HEK293 (cell line): ENCODE results near the gene ACAP2.

Experiments used
- GLI2 ChIP-seq: fragments of 450-650 bp; formaldehyde crosslinking; IDR thresholded peaks from 2 replicates; pipeline ENCODE4; 2017; ENCODE audit warnings: missing biosample characterization, missing genetic modification characterization, low read depth, borderline replicate concordance
- MYNN ChIP-seq: fragments of 450-650 bp; formaldehyde crosslinking; IDR thresholded peaks from 2 replicates; pipeline ENCODE4 v1.5.1; 2016; ENCODE audit warnings: missing biosample characterization, missing genetic modification characterization, borderline replicate concordance
- OVOL3 ChIP-seq: fragments of 450-650 bp; formaldehyde crosslinking; IDR thresholded peaks from 2 replicates; pipeline ENCODE4 v1.5.1; 2016; ENCODE audit warnings: missing biosample characterization, missing genetic modification characterization
- ZBTB8A ChIP-seq: fragments of 450-650 bp; formaldehyde crosslinking; IDR thresholded peaks from 2 replicates; pipeline ENCODE4 v1.5.1; 2016; ENCODE audit warnings: missing biosample characterization, missing genetic modification characterization
- ZFP37 ChIP-seq: fragments of 450-650 bp; formaldehyde crosslinking; IDR thresholded peaks from 2 replicates; pipeline ENCODE4 v1.5.1; 2016; ENCODE audit warnings: missing biosample characterization, missing genetic modification characterization
- ZNF140 ChIP-seq: fragments of 450-650 bp; formaldehyde crosslinking; IDR thresholded peaks from 2 replicates; pipeline ENCODE4 v1.5.1; 2016; ENCODE audit warnings: missing biosample characterization, missing genetic modification characterization
- ZNF202 ChIP-seq: fragments of 450-650 bp; formaldehyde crosslinking; IDR thresholded peaks from 2 replicates; pipeline ENCODE4 v1.5.1; 2016; ENCODE audit warnings: missing biosample characterization, missing genetic modification characterization, borderline replicate concordance
- ZNF223 ChIP-seq: fragments of 450-650 bp; formaldehyde crosslinking; IDR thresholded peaks from 2 replicates; pipeline ENCODE4 v1.5.1; 2016; ENCODE audit warnings: missing biosample characterization, missing genetic modification characterization
- ZNF341 ChIP-seq: fragments of 450-650 bp; formaldehyde crosslinking; IDR thresholded peaks from 2 replicates; pipeline ENCODE4; 2016; ENCODE audit warnings: low read depth, missing biosample characterization, missing genetic modification characterization
- ZNF394 ChIP-seq: fragments of 450-650 bp; formaldehyde crosslinking; IDR thresholded peaks from 2 replicates; pipeline ENCODE4 v1.5.1; 2016; ENCODE audit warnings: missing biosample characterization, missing genetic modification characterization, mild to moderate bottlenecking, moderate library complexity, borderline replicate concordance
- ZNF426 ChIP-seq: fragments of 450-650 bp; formaldehyde crosslinking; IDR thresholded peaks from 2 replicates; pipeline ENCODE4 v1.5.1; 2017; ENCODE audit warnings: missing biosample characterization, missing genetic modification characterization, mild to moderate bottlenecking, inconsistent platforms, moderate library complexity
- ZNF433 ChIP-seq: fragments of 450-650 bp; formaldehyde crosslinking; IDR thresholded peaks from 2 replicates; pipeline ENCODE4 v1.5.1; 2016; ENCODE audit warnings: missing biosample characterization, missing genetic modification characterization, low read depth
- ZNF501 ChIP-seq: fragments of 450-650 bp; formaldehyde crosslinking; IDR thresholded peaks from 2 replicates; pipeline ENCODE4 v1.5.1; 2016; ENCODE audit warnings: missing biosample characterization, missing genetic modification characterization
- ZNF510 ChIP-seq: fragments of 450-650 bp; formaldehyde crosslinking; IDR thresholded peaks from 2 replicates; pipeline ENCODE4 v1.5.1; 2018; ENCODE audit warnings: mild to moderate bottlenecking, missing genetic modification characterization, missing biosample characterization; ENCODE audit not compliant: insufficient replicate concordance
- ZNF558 ChIP-seq: fragments of 450-650 bp; formaldehyde crosslinking; IDR thresholded peaks from 2 replicates; pipeline ENCODE4 v1.5.1; 2016; ENCODE audit warnings: missing biosample characterization, missing genetic modification characterization
- ZNF623 ChIP-seq: fragments of 450-650 bp; formaldehyde crosslinking; IDR thresholded peaks from 2 replicates; pipeline ENCODE4 v1.5.1; 2016; ENCODE audit warnings: missing biosample characterization, missing genetic modification characterization
- ZXDB ChIP-seq: fragments of 450-650 bp; formaldehyde crosslinking; IDR thresholded peaks from 2 replicates; pipeline ENCODE4 v1.5.1; 2016; ENCODE audit warnings: missing biosample characterization, missing genetic modification characterization
- TF ChIP-seq, protein P1 (sequence below): fragments of 450-650 bp; formaldehyde crosslinking; conservative IDR thresholded peaks from 2 replicates; pipeline ENCODE4 v1.5.1; 2016; ENCODE audit warnings: low read depth, missing biosample characterization, missing genetic modification characterization
- TF ChIP-seq, protein P2 (sequence below): fragments of 450-650 bp; formaldehyde crosslinking; IDR thresholded peaks from 2 replicates; pipeline ENCODE4 v1.5.1; 2016; ENCODE audit warnings: missing biosample characterization, missing genetic modification characterization
- TF ChIP-seq, protein P3 (sequence below): fragments of 450-650 bp; formaldehyde crosslinking; IDR thresholded peaks from 2 replicates; pipeline ENCODE4 v1.5.1; 2016; ENCODE audit warnings: missing biosample characterization, missing genetic modification characterization, borderline replicate concordance
- TF ChIP-seq, protein P4 (sequence below): fragments of 450-650 bp; formaldehyde crosslinking; IDR thresholded peaks from 2 replicates; pipeline ENCODE4 v1.5.1; 2016; ENCODE audit warnings: missing biosample characterization, missing genetic modification characterization
- TF ChIP-seq, protein P5 (sequence below): fragments of 450-650 bp; formaldehyde crosslinking; conservative IDR thresholded peaks from 2 replicates; pipeline ENCODE4 v1.5.1; 2016; ENCODE audit warnings: low read depth, missing biosample characterization, missing genetic modification characterization
- TF ChIP-seq, protein P6 (sequence below): fragments of 450-650 bp; formaldehyde crosslinking; IDR thresholded peaks from 2 replicates; pipeline ENCODE4 v1.5.1; 2016; ENCODE audit warnings: missing biosample characterization, missing genetic modification characterization

ACAP2 gene

DNA sequence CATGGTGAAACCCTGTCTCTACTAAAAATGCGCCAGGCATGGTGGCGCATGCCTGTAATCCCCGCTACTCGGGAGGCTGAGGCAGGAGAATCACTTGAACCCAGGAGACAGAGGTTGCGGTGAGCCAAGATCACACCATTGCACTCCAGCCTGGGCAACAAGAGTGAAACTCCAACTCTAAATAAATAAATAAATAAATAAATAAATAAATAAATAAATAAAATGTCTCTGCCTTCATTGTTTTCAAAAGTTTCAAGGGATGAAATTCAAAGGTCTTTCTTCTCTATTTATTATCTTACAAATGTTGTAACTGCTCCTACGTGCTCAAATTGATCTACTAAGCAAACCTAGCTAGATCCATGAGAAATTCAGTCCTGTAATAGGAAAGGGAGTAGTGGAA is 44.4 kb downstream of the ACAP2 start (continued):
- TF ChIP-seq, protein P1, sequence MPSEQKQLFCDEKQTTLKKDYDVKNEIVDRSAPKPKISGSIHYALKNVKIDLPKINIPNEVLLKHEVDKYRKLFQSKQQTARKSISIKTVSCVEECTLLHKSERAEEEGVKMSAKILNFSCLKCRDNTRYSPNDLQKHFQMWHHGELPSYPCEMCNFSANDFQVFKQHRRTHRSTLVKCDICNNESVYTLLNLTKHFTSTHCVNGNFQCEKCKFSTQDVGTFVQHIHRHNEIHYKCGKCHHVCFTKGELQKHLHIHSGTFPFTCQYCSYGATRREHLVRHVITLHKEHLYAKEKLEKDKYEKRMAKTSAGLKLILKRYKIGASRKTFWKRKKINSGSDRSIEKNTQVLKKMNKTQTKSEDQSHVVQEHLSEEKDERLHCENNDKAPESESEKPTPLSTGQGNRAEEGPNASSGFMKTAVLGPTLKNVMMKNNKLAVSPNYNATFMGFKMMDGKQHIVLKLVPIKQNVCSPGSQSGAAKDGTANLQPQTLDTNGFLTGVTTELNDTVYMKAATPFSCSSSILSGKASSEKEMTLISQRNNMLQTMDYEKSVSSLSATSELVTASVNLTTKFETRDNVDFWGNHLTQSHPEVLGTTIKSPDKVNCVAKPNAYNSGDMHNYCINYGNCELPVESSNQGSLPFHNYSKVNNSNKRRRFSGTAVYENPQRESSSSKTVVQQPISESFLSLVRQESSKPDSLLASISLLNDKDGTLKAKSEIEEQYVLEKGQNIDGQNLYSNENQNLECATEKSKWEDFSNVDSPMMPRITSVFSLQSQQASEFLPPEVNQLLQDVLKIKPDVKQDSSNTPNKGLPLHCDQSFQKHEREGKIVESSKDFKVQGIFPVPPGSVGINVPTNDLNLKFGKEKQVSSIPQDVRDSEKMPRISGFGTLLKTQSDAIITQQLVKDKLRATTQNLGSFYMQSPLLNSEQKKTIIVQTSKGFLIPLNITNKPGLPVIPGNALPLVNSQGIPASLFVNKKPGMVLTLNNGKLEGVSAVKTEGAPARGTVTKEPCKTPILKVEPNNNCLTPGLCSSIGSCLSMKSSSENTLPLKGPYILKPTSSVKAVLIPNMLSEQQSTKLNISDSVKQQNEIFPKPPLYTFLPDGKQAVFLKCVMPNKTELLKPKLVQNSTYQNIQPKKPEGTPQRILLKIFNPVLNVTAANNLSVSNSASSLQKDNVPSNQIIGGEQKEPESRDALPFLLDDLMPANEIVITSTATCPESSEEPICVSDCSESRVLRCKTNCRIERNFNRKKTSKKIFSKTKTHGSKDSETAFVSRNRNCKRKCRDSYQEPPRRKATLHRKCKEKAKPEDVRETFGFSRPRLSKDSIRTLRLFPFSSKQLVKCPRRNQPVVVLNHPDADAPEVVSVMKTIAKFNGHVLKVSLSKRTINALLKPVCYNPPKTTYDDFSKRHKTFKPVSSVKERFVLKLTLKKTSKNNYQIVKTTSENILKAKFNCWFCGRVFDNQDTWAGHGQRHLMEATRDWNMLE (tag by site-specific recombination): peak; percentile 90
- peak; percentile 35 for TF ChIP-seq ZNF510 (tag by site-specific recombination)
- peak; percentile 95 for TF ChIP-seq ZNF394 (tag by site-specific recombination)
- peak; percentile 56; the same call in 1 of the 2 replicates for TF ChIP-seq GLI2 (tag by site-specific recombination)
- TF ChIP-seq ZNF140 (tag by site-specific recombination): peak; percentile 63; the same call in 1 of the 2 replicates
- peak; percentile 91 for TF ChIP-seq ZNF426
- TF ChIP-seq ZNF623 (tag by site-specific recombination): peak; percentile 70
- TF ChIP-seq ZXDB (tag by site-specific recombination): peak; percentile 67; the same call in 1 of the 2 replicates
- TF ChIP-seq ZNF202 (tag by site-specific recombination): peak; percentile 96; the same call in 1 of the 2 replicates
- peak; percentile 82 for TF ChIP-seq ZNF433 (tag by site-specific recombination)
- peak; percentile 56; the same call in 1 of the 2 replicates for TF ChIP-seq MYNN (tag by site-specific recombination)
- 0 out of 2 replicates have a peak, but pooled peaks have one; percentile 25 for TF ChIP-seq OVOL3
- TF ChIP-seq, protein P2, sequence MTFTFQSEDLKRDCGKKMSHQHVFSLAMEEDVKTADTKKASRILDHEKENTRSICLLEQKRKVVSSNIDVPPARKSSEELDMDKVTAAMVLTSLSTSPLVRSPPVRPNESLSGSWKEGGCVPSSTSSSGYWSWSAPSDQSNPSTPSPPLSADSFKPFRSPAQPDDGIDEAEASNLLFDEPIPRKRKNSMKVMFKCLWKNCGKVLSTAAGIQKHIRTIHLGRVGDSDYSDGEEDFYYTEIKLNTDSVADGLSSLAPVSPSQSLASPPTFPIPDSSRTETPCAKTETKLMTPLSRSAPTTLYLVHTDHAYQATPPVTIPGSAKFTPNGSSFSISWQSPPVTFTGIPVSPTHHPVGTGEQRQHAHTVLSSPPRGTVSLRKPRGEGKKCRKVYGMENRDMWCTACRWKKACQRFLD (tag by site-specific recombination): 0 out of 2 replicates have a peak, but pooled peaks have one; percentile 21
- TF ChIP-seq, protein P3, sequence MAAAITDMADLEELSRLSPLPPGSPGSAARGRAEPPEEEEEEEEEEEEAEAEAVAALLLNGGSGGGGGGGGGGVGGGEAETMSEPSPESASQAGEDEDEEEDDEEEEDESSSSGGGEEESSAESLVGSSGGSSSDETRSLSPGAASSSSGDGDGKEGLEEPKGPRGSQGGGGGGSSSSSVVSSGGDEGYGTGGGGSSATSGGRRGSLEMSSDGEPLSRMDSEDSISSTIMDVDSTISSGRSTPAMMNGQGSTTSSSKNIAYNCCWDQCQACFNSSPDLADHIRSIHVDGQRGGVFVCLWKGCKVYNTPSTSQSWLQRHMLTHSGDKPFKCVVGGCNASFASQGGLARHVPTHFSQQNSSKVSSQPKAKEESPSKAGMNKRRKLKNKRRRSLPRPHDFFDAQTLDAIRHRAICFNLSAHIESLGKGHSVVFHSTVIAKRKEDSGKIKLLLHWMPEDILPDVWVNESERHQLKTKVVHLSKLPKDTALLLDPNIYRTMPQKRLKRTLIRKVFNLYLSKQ: 0 out of 2 replicates have a peak, but pooled peaks have one; percentile 38
- peak; percentile 51; the same call in 1 of the 2 replicates for TF ChIP-seq ZNF501 (tag by site-specific recombination)
- peak; percentile 45; the same call in 1 of the 2 replicates for TF ChIP-seq ZFP37
- TF ChIP-seq, protein P4, sequence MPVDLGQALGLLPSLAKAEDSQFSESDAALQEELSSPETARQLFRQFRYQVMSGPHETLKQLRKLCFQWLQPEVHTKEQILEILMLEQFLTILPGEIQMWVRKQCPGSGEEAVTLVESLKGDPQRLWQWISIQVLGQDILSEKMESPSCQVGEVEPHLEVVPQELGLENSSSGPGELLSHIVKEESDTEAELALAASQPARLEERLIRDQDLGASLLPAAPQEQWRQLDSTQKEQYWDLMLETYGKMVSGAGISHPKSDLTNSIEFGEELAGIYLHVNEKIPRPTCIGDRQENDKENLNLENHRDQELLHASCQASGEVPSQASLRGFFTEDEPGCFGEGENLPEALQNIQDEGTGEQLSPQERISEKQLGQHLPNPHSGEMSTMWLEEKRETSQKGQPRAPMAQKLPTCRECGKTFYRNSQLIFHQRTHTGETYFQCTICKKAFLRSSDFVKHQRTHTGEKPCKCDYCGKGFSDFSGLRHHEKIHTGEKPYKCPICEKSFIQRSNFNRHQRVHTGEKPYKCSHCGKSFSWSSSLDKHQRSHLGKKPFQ: 0 out of 2 replicates have a peak, but pooled peaks have one; percentile 22
- TF ChIP-seq, protein P5, sequence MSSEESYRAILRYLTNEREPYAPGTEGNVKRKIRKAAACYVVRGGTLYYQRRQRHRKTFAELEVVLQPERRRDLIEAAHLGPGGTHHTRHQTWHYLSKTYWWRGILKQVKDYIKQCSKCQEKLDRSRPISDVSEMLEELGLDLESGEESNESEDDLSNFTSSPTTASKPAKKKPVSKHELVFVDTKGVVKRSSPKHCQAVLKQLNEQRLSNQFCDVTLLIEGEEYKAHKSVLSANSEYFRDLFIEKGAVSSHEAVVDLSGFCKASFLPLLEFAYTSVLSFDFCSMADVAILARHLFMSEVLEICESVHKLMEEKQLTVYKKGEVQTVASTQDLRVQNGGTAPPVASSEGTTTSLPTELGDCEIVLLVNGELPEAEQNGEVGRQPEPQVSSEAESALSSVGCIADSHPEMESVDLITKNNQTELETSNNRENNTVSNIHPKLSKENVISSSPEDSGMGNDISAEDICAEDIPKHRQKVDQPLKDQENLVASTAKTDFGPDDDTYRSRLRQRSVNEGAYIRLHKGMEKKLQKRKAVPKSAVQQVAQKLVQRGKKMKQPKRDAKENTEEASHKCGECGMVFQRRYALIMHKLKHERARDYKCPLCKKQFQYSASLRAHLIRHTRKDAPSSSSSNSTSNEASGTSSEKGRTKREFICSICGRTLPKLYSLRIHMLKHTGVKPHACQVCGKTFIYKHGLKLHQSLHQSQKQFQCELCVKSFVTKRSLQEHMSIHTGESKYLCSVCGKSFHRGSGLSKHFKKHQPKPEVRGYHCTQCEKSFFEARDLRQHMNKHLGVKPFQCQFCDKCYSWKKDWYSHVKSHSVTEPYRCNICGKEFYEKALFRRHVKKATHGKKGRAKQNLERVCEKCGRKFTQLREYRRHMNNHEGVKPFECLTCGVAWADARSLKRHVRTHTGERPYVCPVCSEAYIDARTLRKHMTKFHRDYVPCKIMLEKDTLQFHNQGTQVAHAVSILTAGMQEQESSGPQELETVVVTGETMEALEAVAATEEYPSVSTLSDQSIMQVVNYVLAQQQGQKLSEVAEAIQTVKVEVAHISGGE (tag by site-specific recombination): peak; percentile 68
- TF ChIP-seq ZNF223: peak; percentile 69; the same call in 1 of the 2 replicates
- TF ChIP-seq, protein P6, sequence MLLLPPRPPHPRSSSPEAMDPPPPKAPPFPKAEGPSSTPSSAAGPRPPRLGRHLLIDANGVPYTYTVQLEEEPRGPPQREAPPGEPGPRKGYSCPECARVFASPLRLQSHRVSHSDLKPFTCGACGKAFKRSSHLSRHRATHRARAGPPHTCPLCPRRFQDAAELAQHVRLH: 0 out of 2 replicates have a peak, but pooled peaks have one; percentile 32
- TF ChIP-seq ZNF341: peak; percentile 32; the same call in 1 of the 2 replicates
- peak; percentile 85 for TF ChIP-seq ZBTB8A (tag by site-specific recombination)
- peak; percentile 89 for TF ChIP-seq ZNF558 (tag by site-specific recombination)
